ENCODE results near the gene BCL2L2. TPM values are rescaled to one million over a fixed set of nuclear protein-coding genes. Genes with fewer than 3 reads are reported as not detected.
"Not testable (repeated sequence)": the region's sequence is repeated elsewhere in the genome, so short reads cannot be mapped to it uniquely, and the experiment has no call there.

BCL2L2 gene
- total RNA-seq, 1 donor from 2014 or later, result 18.7 TPM

DNA sequence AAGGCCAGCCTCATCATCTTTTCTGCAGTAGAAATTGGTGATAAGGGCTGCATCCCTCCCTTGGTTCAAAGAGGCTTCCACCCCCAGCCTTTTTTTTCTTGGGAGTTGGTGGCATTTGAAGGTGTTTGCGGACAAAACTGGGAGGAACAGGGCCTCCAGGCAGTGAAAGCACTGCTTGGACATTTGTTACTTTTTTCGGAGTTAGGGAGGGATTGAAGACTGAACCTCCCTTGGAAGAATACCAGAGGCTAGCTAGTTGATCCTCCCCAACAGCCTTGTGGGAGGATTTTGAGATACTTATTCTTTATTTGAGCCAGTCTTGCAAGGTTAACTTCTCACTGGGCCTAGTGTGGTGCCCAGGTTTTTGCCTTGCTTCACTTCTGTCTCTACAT is 17.8 kb downstream of the BCL2L2 start:
- no peak for DNase-seq

DNA sequence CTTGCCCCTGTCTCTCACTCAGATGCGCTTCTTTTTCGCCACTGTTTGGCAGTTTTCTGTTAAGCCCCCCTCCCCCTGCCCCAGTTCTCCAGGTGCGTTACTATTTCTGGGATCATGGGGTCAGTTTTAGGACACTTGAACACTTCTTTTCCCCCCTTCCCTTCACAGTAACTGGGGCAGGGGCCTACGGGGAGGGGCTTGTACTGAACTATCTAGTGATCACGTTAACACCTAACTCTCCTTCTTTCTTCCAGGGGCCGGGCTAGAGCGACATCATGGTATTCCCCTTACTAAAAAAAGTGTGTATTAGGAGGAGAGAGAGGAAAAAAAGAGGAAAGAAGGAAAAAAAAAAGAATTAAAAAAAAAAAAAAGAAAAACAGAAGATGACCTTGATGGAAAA is 18.4 kb downstream of the BCL2L2 start:
- no peak for DNase-seq

DNA sequence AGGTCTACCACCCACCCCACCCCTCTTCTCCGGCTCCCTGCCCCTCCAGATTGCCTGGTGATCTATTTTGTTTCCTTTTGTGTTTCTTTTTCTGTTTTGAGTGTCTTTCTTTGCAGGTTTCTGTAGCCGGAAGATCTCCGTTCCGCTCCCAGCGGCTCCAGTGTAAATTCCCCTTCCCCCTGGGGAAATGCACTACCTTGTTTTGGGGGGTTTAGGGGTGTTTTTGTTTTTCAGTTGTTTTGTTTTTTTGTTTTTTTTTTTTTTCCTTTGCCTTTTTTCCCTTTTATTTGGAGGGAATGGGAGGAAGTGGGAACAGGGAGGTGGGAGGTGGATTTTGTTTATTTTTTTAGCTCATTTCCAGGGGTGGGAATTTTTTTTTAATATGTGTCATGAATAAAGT is 19.1 kb downstream of the BCL2L2 start:
- DNase-seq, result not testable (repeated sequence)

DNA sequence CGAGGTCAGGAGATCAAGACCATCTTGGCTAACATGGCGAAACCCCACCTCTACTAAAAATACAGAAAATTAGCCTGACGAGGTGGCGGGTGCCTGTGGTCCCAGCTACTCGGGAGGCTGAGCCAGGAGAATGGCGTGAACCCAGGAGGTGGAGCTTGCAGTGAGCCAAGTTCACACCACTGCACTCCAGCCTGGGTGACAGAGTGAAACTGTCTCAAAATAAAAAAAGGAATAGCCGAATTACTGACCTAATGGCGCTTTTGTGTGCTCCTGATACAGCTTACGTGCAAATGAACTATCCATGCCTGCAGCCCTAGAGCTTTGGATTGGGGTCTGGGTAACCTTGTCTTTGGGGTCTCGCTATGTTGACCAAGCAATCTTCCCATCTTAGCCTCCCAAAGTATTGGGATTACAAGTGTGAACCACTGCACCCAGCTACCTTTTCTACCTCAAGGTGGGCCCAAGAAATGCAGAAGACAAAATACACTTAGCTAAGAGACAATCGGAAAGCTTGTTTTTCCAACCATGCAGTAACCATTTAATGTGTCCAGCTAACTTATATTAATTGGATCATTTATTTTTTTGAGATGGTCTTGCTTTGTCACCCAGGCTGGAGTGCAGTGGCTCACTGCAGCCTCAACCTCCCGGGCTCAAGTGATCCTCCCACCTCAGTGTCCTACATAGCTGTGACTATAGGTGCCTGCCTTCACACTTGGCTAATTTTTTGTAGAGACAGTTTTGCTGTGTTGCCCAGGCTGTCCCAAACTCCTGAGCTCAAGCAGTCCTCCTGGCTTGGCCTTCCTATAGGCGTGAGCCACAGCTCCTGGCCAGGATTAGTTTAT is 20.1 kb downstream of the BCL2L2 start:
- no peak for DNase-seq

DNA sequence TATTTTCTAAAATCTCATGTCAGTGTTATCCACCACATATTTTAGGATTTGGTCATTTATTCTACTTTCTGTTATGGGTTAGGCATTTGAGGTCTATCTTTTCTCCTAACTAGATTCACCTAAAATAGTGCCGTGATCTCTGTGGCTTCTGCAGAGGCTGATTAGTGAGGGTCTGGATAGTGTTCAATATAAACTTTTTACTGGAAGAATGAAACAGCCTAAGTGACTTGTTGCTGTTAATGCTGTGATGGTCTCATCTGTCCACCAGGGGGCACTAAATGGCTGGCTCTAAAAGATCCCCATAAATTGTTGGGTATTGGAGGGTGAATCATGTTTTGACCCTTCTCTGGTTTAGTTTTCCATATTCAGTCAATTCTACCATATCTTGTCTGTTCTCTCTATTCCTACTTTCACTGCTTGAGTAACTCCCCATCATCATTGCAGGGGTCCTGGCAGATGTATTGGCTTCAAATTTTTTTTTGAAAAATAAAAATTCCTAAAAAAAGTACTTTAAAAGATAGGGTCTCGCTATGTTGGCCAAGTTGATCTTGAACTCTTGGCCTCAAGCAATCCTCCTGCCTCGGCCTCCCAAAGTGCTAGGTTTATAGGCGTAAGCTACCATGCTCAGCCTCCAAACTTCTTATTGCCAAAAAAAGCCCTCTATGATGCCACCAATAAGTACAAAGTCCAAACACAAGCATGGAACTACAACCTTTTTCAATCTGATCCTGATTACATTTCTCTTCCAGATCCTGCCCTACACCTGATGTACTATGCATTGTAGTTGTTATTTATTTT is 21.5 kb downstream of the BCL2L2 start:
- DNase-seq, result peak; percentile 64

DNA sequence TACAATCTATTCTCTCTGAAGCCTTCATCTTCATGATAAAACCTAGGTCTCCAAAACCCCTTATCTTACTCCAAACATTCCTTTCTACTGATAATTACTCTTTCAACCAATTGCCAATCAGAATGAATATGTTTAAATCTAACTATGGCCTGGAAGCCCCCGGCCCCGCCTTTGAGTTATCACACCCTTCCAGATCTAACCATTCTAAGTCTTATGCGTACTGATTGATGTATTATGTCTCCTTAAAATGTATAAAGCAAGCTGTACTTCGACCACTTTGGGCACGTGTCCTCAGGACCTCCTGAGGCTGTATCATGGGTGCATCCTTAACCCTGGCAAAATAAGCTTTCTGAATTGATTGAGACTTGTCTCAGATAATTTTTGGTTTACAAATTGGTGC is 29.0 kb downstream of the BCL2L2 start:
- DNase-seq, result no peak

DNA sequence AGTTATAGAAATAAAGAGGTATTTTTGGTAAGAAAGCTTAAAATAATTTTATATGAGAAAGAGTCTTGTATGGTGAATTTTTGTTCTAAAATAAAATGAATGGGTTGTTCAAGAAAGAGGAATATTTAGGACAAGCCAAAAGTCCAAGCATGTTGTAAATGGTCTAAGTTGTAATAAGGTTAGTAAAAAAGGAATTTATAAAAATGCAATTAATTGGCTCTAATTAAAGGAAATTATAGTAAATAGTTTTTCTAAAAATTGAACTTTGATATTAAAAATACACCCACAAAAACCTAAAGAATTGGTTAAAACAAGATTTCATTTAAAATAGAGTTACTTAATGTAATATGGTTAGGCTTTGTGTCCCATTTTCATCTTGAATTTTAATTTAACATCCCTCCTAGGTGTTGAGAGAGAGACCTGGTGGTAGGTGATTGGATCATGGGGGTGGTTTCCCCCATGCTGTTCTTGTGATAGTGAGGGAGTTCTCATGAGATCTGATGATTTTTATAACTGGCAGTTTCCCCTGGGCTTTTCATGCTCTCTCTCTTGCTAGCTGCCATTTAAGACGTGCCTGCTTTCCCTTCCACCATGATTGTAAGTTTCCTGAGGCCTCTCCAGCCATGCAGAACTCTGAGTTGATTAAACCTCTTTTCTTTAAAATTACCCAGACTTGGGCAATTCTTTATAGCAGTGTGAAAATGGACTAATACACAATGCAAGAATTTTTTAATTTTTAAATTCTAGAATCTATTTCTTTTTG is 33.1 kb downstream of the BCL2L2 start:
- DNase-seq, result no peak

DNA sequence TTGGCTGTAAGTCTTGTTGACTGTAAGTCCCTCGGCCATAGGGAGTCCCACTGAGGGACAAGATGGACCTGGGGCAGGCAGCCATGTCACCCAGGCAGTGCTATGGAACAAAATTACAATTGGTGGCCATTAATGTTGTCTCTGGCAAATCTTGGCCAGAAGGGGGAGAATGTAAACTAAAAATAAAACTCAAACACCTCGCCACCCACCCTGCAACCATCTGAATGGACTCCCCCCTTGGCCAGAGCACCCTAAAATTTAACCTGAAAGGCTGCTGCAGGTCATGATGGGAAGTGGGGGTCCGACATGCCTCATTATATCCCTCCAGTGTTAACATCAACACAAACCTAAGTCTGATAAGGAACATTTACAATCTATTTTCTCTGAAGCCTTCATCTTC is 37.8 kb downstream of the BCL2L2 start:
- no peak for DNase-seq

DNA sequence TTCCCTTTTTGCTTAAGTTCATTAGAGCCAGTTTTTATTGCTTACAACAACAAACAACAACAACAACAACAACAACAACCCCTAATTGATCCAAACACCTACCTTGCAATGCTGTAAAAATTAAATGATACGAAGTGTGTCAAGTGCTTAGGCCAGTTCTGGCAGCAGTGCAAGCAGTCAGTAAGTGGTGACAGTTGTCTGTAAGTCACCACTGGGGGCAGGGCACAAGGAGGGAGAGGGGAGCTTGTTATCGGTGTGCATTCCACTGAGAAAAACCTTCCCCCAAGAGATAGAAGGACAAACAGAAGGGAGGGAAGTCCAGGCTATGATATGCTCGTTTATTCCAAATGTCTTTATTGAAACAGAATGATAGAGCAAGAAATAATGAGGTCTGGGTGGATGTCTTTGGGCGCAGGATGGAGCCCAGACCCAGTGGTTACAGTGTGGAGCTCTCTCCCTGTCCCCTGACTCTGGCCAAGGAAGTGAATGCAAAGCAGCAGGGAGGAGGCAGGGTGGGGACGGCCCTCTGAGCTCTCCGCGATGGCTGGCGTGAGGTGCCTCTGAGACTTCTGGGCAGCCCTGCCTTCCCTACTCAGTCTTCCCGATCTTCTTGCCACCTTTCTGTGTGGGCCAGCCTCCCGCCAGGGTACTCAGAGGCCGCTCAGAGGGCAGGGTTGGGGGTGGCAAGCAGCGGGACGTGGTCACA is 39.5 kb downstream of the BCL2L2 start:
- DNase-seq, result no peak

DNA sequence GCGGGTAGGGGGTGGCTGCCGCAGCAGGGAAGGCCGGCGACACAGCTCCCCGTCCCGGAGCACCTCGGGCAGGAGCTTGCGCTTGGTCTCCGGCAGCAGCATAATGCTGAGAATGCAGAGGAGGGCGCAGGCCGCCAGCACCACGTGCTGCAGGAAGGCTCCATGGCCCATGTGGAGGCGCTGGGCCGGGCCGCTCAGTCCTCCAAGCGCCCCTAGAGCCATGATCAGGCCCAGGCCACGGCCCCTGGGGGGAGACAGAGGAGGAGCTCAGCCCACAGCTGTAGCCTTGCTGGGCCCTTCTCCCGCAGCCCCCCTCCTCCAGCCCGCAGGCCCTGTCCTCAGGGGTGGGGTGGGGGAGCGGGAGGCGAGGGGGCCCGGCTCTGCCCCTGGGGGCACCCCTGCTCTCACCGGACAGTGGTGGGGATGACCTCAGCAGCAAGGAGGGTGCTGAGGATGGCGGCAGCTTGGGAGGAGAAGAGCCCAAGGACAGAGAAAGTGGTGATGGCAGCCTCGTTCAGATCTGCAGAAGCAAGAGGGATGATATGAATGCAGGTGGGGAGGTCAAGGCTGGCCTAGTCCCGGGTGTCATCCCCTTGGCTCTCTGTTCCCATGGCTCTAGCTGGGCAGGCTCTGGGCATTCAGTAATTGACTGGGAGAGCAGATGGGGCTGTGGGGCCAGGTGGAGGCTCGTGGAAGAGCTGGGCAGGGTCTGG is 40.2 kb downstream of the BCL2L2 start:
- DNase-seq, result no peak

DNA sequence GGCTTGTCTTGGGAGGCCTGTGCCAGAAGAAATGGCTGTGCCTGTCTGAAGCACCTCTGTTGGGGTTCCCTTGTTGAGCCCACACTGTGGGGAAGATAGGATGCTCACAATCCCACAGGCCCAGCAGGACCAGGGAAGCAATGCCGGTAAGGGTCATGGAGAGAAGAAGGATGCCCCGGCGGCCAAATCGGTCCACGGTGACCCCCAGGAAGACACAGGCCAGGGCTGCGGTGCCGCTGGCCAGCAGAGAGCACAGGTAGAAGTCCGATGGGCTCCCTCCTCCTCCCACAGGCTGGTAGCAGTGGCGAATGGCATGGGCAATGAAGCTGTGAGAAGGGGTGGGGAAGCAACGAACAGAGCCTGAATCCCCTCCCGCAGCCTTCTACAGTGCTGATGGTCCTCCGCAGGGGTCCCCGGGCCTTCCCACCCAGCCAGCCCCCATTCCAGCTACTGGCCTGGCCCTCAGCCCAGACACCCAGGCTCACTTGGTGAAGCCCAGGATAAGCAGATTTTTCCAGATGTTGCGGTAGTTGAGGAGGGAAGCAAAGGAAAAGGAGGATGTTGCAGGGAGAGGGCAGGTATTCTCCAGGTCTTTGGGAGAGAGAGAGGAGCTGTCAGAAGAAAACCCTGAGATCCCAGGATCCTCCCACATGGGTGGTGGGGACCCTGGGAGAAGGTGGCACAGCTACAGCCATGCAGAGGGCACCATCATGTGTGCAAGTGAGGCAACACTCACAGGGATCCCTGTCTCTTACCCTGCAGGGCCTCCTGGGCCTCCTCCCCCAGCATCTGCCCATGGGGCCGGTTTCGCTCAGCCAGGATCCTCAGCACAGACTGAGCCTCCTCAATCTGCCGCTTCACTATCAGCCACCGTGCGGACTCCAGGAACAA is 41.0 kb downstream of the BCL2L2 start:
- DNase-seq, result no peak

DNA sequence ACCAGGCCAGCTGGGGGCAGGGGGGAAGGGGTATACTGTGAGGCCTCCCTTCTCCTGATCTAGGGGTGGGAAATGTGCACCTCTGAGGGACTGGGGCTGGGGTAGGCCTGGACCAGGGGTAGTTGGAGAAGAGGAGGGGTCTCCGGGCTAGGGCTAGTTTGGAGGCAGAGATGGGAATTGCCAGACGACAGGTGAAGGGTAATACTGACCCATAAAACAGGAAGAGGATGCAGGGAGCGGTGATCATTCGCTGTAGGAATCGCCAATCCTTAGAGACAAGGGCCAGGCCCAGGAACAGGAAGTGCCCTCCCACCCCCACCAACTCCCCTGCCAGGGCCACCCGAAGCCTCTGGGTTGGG is 41.6 kb downstream of the BCL2L2 start:
- no peak for DNase-seq

DNA sequence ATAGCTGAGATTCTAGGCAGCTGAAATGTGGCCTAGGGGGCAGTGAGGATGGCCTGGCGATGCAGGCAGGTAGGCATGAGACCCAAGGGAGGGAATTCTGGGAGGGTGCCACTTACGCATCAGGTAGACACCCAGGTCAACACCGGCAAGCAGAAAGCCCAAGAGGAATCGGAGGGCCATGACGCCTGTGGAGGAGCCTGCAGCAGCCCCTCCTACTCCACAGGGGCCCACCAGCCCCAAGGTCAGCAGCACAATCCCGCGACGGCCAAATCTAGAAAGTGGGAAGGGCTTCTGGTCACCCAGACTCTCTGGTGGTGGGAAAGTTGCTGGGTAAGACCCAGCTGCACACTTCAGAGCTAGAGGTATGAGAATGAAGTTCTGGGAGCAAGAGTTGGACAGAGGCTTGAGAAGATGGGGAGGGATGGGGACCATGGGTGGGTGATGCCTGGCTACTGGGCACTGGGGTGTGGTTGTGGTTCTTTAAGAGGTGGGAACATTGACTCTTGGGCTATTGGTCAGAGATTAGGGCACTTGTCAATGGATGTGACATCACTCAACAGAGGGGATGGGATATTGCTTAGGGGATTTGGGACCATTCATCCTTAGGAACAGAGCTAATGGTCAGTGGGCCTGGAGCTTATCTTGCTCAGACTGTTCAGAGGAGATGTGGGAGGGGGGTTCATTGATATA is 42.7 kb downstream of the BCL2L2 start:
- DNase-seq, result no peak

DNA sequence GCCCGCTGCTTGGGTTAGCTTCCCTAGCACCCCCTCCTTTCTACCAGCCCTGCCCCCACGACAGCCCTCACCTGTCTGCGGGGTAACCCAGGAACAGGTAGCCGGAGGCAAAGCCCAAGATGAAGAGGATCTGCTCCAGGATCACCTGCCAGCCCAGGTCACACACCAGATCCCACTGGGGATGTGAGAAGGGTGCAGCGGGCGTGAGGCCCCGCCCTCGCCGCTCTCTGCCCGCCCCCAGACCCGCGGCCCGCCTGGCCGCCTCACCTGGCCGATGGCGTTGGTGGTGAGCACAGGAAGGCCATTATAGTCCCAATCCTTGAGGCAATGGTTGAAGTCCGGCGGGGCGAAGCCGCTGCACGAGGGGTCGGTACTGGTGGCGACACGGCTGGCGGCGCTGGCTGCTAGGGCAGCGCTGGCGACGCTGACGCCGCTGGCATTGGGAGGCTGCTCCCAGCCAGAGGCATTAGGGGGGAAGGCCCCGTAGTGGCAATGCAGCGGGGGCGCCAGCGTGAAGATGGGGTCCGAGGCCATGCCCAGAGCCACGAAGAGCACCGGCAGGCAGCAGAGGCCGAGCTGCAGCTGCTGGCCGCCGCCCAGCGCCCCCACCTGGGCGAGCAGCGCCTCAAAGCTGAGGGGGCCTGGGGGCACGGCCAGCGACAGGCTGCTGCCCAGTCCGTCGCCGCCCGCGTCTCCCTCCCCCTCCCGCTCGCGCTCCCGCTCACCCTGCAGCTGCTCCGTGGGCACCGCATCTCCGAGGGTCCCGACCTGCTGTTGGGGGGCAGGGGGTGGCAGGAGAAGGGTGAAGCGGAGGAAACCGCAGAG is 45.3 kb downstream of the BCL2L2 start:
- DNase-seq, result no peak

DNA sequence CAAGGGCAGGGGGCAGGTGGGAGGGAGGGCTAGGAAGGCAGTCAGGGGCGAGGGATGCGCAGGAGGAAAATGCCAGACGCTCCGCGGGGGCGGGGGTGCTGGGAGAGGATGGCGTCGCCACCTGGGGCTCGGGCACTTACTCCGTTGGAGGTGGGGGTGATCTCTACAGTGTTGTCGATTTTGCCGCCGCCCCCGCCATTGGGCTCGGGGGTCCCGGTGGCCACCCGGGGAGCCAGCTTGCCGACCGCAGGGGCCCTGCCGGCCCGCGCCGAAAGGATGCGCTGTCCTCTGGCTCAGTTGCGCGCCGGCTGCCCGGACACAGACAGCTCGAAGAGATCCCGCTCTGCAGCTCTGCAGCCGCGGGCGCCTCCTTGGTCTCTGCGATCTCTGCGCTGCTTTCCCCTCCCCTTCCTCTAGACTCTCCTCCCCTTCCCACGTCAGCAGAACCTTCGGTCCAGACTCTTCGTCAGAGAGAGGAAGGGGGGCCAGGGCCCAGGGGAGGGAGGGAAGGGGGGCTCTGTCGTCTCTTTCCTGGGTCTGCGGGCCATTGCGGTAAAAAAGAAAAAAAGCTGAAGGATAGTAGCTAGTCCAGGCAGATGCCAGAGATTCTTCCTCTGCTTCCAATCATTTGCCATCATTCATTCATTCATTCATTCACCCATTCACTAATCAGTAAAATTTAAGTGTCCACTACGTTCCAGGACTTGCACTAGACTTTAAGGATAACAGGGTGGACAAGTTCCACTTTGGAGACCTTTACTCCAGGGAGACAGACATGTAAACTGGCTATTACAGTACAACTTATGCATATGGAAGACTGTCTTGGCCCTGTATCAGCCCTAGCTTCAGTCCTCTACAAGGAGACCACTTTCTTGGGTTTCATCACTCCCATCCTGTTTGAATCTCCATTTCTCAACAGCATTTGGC is 46.1 kb downstream of the BCL2L2 start, which contains the start of gene SLC22A17:
Gene SLC22A17 (minus strand): TSS at position 382 of the 927 bp plus-strand sequence.
- DNase-seq, result peak; percentile 86

DNA sequence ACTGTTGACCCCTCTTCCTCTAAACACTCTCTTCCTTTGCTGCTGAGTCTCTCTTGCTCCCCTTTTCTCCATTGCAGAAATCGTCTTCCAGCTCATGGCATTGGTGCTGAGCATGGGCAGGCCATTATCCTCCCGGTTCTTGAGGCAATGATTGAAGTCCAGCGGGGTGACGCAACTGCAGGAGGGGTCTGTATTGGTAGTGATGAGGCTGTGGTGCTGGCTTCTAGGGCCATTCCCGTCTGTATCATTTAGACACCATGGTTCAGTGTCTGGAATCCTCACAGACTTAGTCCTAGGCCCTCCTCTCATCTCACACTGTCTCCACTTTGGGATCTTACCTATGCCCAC is 46.8 kb downstream of the BCL2L2 start:
- DNase-seq, result no peak

DNA sequence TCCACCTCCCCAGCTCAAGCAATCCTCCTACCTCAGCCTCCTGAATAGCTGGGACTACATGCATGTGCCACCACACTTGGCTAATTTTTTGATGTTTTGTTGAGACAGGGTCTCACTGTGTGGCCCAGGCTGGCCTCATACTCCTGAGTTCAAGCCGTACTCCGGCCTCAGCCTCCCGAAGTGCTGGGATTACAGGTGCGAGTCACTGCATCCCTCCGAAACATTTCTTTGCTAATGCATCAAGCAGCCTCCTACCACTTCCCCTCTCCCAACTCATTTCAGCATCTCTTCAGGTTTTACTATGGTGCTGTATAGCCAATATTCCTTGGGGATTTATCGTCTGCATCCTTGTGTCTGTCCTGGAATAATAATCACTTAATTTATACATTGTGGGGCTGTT is 48.4 kb downstream of the BCL2L2 start:
- no peak for DNase-seq
